Keratinocyte (primary cell): ENCODE results near the gene EEF2K. TPM values are rescaled to one million over a fixed set of nuclear protein-coding genes. Genes with fewer than 3 reads are reported as not detected.
A peak's percentile ranks its signal among the peaks of the same experiment; 100 is the strongest.

Source experiments
- DNase-seq: peaks from one replicate; pipeline ENCODE4 v3.0.0-alpha.2; 2011; ENCODE audit warnings: low read depth, missing footprints, low spot score
- FAIRE-seq: peaks from 2 replicates; lab custom pipeline; 2011; peaks lifted over from hg19 to GRCh38; lab: Jason Lieb, UNC
- H2AFZ ChIP-seq: 2 replicates; pipeline ENCODE4 v1.6.0; 2012; ENCODE audit warnings: low read length, control low read depth, inconsistent platforms; ENCODE audit not compliant: control insufficient read depth
- H3K27ac ChIP-seq: 2 replicates; pipeline ENCODE4 v1.5.1; 2011; ENCODE audit warnings: low read length; ENCODE audit not compliant: control insufficient read depth, insufficient read depth
- H3K27me3 ChIP-seq: 3 replicates; pipeline ENCODE4 v1.6.0; 2011; ENCODE audit warnings: low read length; ENCODE audit not compliant: control insufficient read depth, insufficient read depth; ENCODE audit errors: extremely low read depth
- H3K36me3 ChIP-seq, 2 experiments: 2 replicates in 1 of 2; 3 replicates in 1 of 2; pipeline ENCODE4 v1.5.1; 2011; ENCODE audit warnings: low read length in 2 of 2, mild to moderate bottlenecking in 1 of 2; ENCODE audit not compliant: control insufficient read depth in 2 of 2, insufficient read depth in 2 of 2; ENCODE audit errors: extremely low read depth in 1 of 2
- H3K4me1 ChIP-seq: 3 replicates; pipeline ENCODE4 v1.5.1; 2011; ENCODE audit warnings: low read length; ENCODE audit not compliant: control insufficient read depth, insufficient read depth; ENCODE audit errors: extremely low read depth
- H3K4me2 ChIP-seq: 3 replicates; pipeline ENCODE4 v1.6.0; 2011; ENCODE audit warnings: low read depth, low read length; ENCODE audit not compliant: control insufficient read depth, insufficient read depth; ENCODE audit errors: extremely low read depth
- H3K4me3 ChIP-seq, 3 experiments: fragments of 200-600 bp in 1 of 3; sonication (generic) in 1 of 3; 2 replicates in 2 of 3; 3 replicates in 1 of 3; pipeline ENCODE4 v1.5.1; 2011 to 2016; ENCODE audit warnings: low read length in 3 of 3, mild to moderate bottlenecking in 3 of 3, control low read depth in 2 of 3, inconsistent platforms in 1 of 3, low read depth in 1 of 3, mixed read lengths in 1 of 3, mixed run types in 1 of 3, moderate library complexity in 1 of 3; ENCODE audit not compliant: control insufficient read depth in 2 of 3, insufficient read depth in 2 of 3; ENCODE audit errors: extremely low read depth in 1 of 3
- H3K79me2 ChIP-seq: 2 replicates; pipeline ENCODE4 v1.6.0; 2012; ENCODE audit warnings: low read length; ENCODE audit not compliant: control insufficient read depth, insufficient read depth
- H3K9ac ChIP-seq: 3 replicates; pipeline ENCODE4 v1.6.0; 2011; ENCODE audit warnings: low read length; ENCODE audit not compliant: control insufficient read depth, insufficient read depth; ENCODE audit errors: extremely low read depth
- H3K9me1 ChIP-seq: 3 replicates; pipeline ENCODE4 v1.6.0; 2011; ENCODE audit warnings: low read length; ENCODE audit not compliant: control insufficient read depth, insufficient read depth; ENCODE audit errors: extremely low read depth
- H3K9me3 ChIP-seq: 2 replicates; pipeline ENCODE4 v1.5.1; 2012; ENCODE audit warnings: low read depth, low read length; ENCODE audit not compliant: control insufficient read depth
- H4K20me1 ChIP-seq: 3 replicates; pipeline ENCODE4 v1.6.0; 2011; ENCODE audit warnings: low read length; ENCODE audit not compliant: control insufficient read depth, insufficient read depth; ENCODE audit errors: extremely low read depth
- EZH2 ChIP-seq: IDR thresholded peaks from one replicate; pipeline ENCODE4 v1.6.1; 2012; ENCODE audit warnings: inconsistent platforms, mild to moderate bottlenecking, low read length, moderate library complexity
- dilution Hi-C: fragments of 300-500 bp; cut with MboI; formaldehyde crosslinking; loops from one replicate; pipeline ENCODE4 v1.7.0; 2020; ENCODE audit warnings: low sequenced_read_pairs; ENCODE audit not compliant: extremely low pct_ligation_motif_present
- polyA minus RNA-seq, 3 experiments: library from RNA; depleted of rRNA, polyadenylated mRNA; stranded (reverse); fragments of >200 nt; gene quantifications; 1 replicate in 1 of 3; 2 replicates in 1 of 3; 3 replicates in 1 of 3; pipeline ENCODE4 v1.2.3, GENCODE V29; 2011
- polyA plus RNA-seq, 5 experiments: library from polyadenylated mRNA; depleted of rRNA in 3 of 5; stranded (reverse) in 3 of 5; stranded (forward) in 1 of 5; unstranded in 1 of 5; fragments of >200 nt; gene quantifications; 1 replicate in 1 of 5; 2 replicates in 3 of 5; 3 replicates in 1 of 5; pipeline versions ENCODE4 v1.2.1 to v1.2.3, GENCODE V29; 2011 to 2012; ENCODE audit warnings: missing spikeins in 2 of 5, low read depth in 1 of 5, low replicate concordance in 1 of 5
- TF ChIP-seq, protein P1 (sequence below), 3 experiments: IDR thresholded peaks in 1 of 3; conservative IDR thresholded peaks in 1 of 3; optimal IDR thresholded peaks in 1 of 3; 2 replicates in 2 of 3; 3 replicates in 1 of 3; pipeline versions ENCODE3 to v1.5.1; 2011; ENCODE audit warnings: low read length in 3 of 3, mild to moderate bottlenecking in 3 of 3, moderate library complexity in 2 of 3, control low read depth in 1 of 3, inconsistent platforms in 1 of 3; ENCODE audit not compliant: insufficient read depth in 2 of 3; ENCODE audit errors: extremely low read depth in 1 of 3

Gene EEF2K
- 6.5 to 13.0 TPM (median 7.3 TPM) in 3 replicates for polyA plus RNA-seq
- polyA plus RNA-seq (2011; ENCODE audit: low read depth): 1.6 TPM
- polyA plus RNA-seq (2011; cell fraction: cytosol; rRNA removed): 4.3 and 5.6 TPM in 2 replicates
- 23.8 and 32.8 TPM in 2 replicates for polyA plus RNA-seq (2011; cell fraction: nucleus; rRNA removed)
- polyA plus RNA-seq (2012; ENCODE audit: low replicate concordance): 2.5 and 10.5 TPM in 2 replicates
- 27.6 to 53.1 TPM (median 28.7 TPM) in 3 replicates for polyA minus RNA-seq
- polyA minus RNA-seq (2011; cell fraction: cytosol; rRNA and poly(A)+ RNA removed): 17.3 TPM
- polyA minus RNA-seq (2011; cell fraction: nucleus; rRNA and poly(A)+ RNA removed): 9.8 and 17.9 TPM in 2 replicates

- peak; percentile 66 for DNase-seq
- Histone ChIP-seq H3K9ac (peak within 1 kb of the TSS; percentile 85), H3K27me3 (no peaks in the 10 kb centered on the region), H3K4me3 (peak within 1 kb of the TSS; percentile 79 to 94 (median 89)), H3K36me3 (peaks cover 0 to 4% of the 10 kb centered on the region in 2 experiments), H3K9me1 (peaks cover 2% of the 10 kb centered on the region), H3K4me1 (peaks cover 34% of the 10 kb centered on the region), H2AFZ (peak within 1 kb of the TSS; percentile 89), H3K27ac (peak within 1 kb of the TSS; percentile 73), H3K9me3 (no peaks in the 10 kb centered on the region), H3K4me2 (peak within 1 kb of the TSS; percentile 89), H3K79me2 (peaks cover 46% of the 10 kb centered on the region), H4K20me1 (no peaks in the 10 kb centered on the region)
- dilution Hi-C loops: no loop called here
- no peak for TF ChIP-seq EZH2
- TF ChIP-seq, protein P1, sequence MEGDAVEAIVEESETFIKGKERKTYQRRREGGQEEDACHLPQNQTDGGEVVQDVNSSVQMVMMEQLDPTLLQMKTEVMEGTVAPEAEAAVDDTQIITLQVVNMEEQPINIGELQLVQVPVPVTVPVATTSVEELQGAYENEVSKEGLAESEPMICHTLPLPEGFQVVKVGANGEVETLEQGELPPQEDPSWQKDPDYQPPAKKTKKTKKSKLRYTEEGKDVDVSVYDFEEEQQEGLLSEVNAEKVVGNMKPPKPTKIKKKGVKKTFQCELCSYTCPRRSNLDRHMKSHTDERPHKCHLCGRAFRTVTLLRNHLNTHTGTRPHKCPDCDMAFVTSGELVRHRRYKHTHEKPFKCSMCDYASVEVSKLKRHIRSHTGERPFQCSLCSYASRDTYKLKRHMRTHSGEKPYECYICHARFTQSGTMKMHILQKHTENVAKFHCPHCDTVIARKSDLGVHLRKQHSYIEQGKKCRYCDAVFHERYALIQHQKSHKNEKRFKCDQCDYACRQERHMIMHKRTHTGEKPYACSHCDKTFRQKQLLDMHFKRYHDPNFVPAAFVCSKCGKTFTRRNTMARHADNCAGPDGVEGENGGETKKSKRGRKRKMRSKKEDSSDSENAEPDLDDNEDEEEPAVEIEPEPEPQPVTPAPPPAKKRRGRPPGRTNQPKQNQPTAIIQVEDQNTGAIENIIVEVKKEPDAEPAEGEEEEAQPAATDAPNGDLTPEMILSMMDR (optimal IDR thresholded peaks at IDR 0.05 in 1 of 3, IDR thresholded peaks at IDR 0.05 in 1 of 3, conservative IDR thresholded peaks at IDR 0.05 in 1 of 3; ENCODE audit: extremely low read depth in 1 of 3, insufficient read depth in 2 of 3, low read length in 3 of 3): peak; percentile 57 to 84 (median 78)
- FAIRE-seq: peak; percentile 26
Measured at GRCh38 chr16:22206013-22206841, at the start of gene EEF2K. TSS of gene EEF2K (plus strand) at chr16:22206278. CDS start at chr16:22225730, 19,452 bp downstream.

DNA sequence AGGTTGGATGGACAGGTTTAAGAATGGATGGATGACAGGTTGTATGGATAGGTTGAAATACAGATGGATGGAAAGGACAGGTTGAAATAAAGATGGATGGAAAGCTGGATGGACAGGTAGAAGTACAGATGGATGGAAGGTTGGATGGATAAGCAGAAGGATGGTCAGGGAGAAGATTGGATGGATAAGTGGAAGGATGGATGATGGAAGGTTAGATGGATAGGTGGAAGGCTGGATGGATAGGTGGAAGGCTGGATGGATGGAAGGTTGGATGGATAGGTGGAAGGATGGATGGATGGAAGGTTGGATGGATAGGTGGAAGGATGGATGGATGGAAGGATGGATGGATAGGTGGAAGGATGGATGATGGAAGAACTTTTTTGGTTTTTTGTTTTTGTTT is 44.7 kb upstream of the EEF2K start:
- Histone ChIP-seq H3K79me2 (no peaks in the 10 kb centered on the region), H3K9me3 (no peaks in the 10 kb centered on the region), H3K4me2 (no peak overlapping the region), H3K36me3 (no peaks in the 10 kb centered on the region), H2AFZ (no peak overlapping the region), H3K27me3 (peaks cover 34% of the 10 kb centered on the region), H3K9ac (no peak overlapping the region), H4K20me1 (no peaks in the 10 kb centered on the region), H3K27ac (no peak overlapping the region), H3K4me3 (no peak overlapping the region), H3K4me1 (no peaks in the 10 kb centered on the region), H3K9me1 (no peaks in the 10 kb centered on the region)
- FAIRE-seq (no peak), DNase-seq (no peak)
- dilution Hi-C loops: no loop called here
- no peak for TF ChIP-seq EZH2
- TF ChIP-seq, protein P1 (optimal IDR thresholded peaks at IDR 0.05 in 1 of 3, IDR thresholded peaks at IDR 0.05 in 1 of 3, conservative IDR thresholded peaks at IDR 0.05 in 1 of 3; ENCODE audit: extremely low read depth in 1 of 3, insufficient read depth in 2 of 3, low read length in 3 of 3): no peak
